DOHH2 (cell line): ENCODE results near the gene FAM98C.

Experiments
- H3F3A ChIP-seq: fragments of 200-600 bp; sonication (generic), shearing (Covaris generic); 2 replicates; pipeline ENCODE4 v1.6.0; 2016; ENCODE audit warnings: antibody characterized with exemption, mild to moderate bottlenecking; ENCODE audit not compliant: control insufficient read depth, insufficient read depth
- H3K27ac ChIP-seq: fragments of 200-600 bp; sonication (generic); 2 replicates; pipeline ENCODE4 v1.5.1; 2014; ENCODE audit warnings: low read depth, mild to moderate bottlenecking, low read length, moderate library complexity
- H3K27me3 ChIP-seq: fragments of 200-600 bp; sonication (generic); 2 replicates; pipeline ENCODE4 v1.6.1; 2014; ENCODE audit warnings: mild to moderate bottlenecking, low read length, mixed read lengths; ENCODE audit not compliant: control insufficient read depth
- H3K36me3 ChIP-seq: fragments of 200-600 bp; sonication (generic); 2 replicates; pipeline ENCODE4 v1.6.1; 2014; ENCODE audit warnings: mild to moderate bottlenecking, low read length, moderate library complexity, mixed read lengths; ENCODE audit not compliant: control insufficient read depth
- H3K4me1 ChIP-seq: fragments of 200-600 bp; sonication (generic); 2 replicates; pipeline ENCODE4 v1.6.1; 2014; ENCODE audit warnings: mild to moderate bottlenecking, low read length, mixed read lengths; ENCODE audit not compliant: control insufficient read depth
- H3K4me2 ChIP-seq: fragments of 200-600 bp; sonication (generic); 2 replicates; pipeline ENCODE4 v1.6.0; 2014; ENCODE audit warnings: mild to moderate bottlenecking, low read length, moderate library complexity
- H3K4me3 ChIP-seq: fragments of 200-600 bp; sonication (generic); 2 replicates; pipeline ENCODE4 v1.5.1; 2014; ENCODE audit warnings: mild to moderate bottlenecking, low read length, mixed read lengths
- H3K79me2 ChIP-seq: fragments of 200-600 bp; sonication (generic); 2 replicates; pipeline ENCODE4 v1.6.1; 2014; ENCODE audit warnings: mild to moderate bottlenecking, low read length, mixed read lengths; ENCODE audit not compliant: control insufficient read depth
- H3K9me2 ChIP-seq: fragments of 200-600 bp; sonication (generic); replicated peaks from 2 replicates; pipeline ENCODE4 v1.6.1; 2014; ENCODE audit warnings: mild to moderate bottlenecking, low read length, mixed read lengths; ENCODE audit not compliant: control insufficient read depth
- H3K9me3 ChIP-seq: fragments of 200-600 bp; sonication (generic); 2 replicates; pipeline ENCODE4 v1.6.1; 2014; ENCODE audit warnings: antibody characterized with exemption, low read length, mixed read lengths; ENCODE audit not compliant: control insufficient read depth, insufficient read depth
- H4K20me1 ChIP-seq: fragments of 200-600 bp; sonication (generic); 2 replicates; pipeline ENCODE4 v1.6.0; 2014; ENCODE audit warnings: low read depth, mild to moderate bottlenecking, antibody characterized with exemption, low read length, moderate library complexity; ENCODE audit not compliant: control insufficient read depth, insufficient read depth
- CTCF ChIP-seq: fragments of 200-600 bp; sonication (generic); IDR thresholded peaks from one replicate; pipeline ENCODE4 v1.5.1; 2014; ENCODE audit warnings: antibody characterized with exemption, mild to moderate bottlenecking, low read depth, low read length; ENCODE audit not compliant: poor library complexity, severe bottlenecking
- EZH2phosphoT487 ChIP-seq: fragments of 200-600 bp; sonication (generic); IDR thresholded peaks from 2 replicates; pipeline ENCODE4 v1.6.1; 2017; ENCODE audit warnings: borderline replicate concordance, mild to moderate bottlenecking, antibody characterized with exemption, low read length, moderate library complexity, mixed read lengths

Gene FAM98C

GRCh38 chr19:38395381-38396114 lies 7.3 kb upstream of the FAM98C start:
- TF ChIP-seq CTCF (no peak), EZH2phosphoT487 (no peak)
- Histone ChIP-seq H3K27ac (no peak overlapping the region), H3K9me2 (no peaks in the 10 kb centered on the region), H3K4me3 (no peak overlapping the region), H4K20me1 (no peaks in the 10 kb centered on the region), H3K9me3 (no peaks in the 10 kb centered on the region), H3K27me3 (peaks cover 47% of the 10 kb centered on the region), H3K4me1 (no peaks in the 10 kb centered on the region; the same call in 1 of the 2 replicates), H3K79me2 (no peaks in the 10 kb centered on the region), H3K4me2 (peak overlapping the region; percentile 18; the same call in 1 of the 2 replicates), H3F3A (no peaks in the 10 kb centered on the region), H3K36me3 (no peaks in the 10 kb centered on the region)

- H3K79me2 ChIP-seq, result peaks cover 2% of the 10 kb centered on the region; the same call in 1 of the 2 replicates
- no peaks in the 10 kb centered on the region for H3K9me3 ChIP-seq
- H3K36me3 ChIP-seq, result no peaks in the 10 kb centered on the region
- no peak for TF ChIP-seq CTCF
- no peak for TF ChIP-seq EZH2phosphoT487
- H3K9me2 ChIP-seq, result no peaks in the 10 kb centered on the region
- no peak overlapping the region for H3K4me2 ChIP-seq
- no peaks in the 10 kb centered on the region for H3F3A ChIP-seq
- peaks cover 22% of the 10 kb centered on the region for H3K27me3 ChIP-seq
- peaks cover 7% of the 10 kb centered on the region for H3K4me1 ChIP-seq
- no peak overlapping the region for H3K27ac ChIP-seq
- H3K4me3 ChIP-seq, result no peak overlapping the region
- H4K20me1 ChIP-seq, result no peaks in the 10 kb centered on the region
Observed at GRCh38 chr19:38399081-38399480, 3.8 kb upstream of the FAM98C start.

- Histone ChIP-seq H3F3A (no peaks in the 10 kb centered on the region), H4K20me1 (no peaks in the 10 kb centered on the region), H3K4me2 (no peak overlapping the region), H3K27ac (no peak overlapping the region), H3K36me3 (no peaks in the 10 kb centered on the region), H3K4me3 (no peak overlapping the region), H3K9me3 (no peaks in the 10 kb centered on the region), H3K27me3 (peaks cover 18% of the 10 kb centered on the region), H3K79me2 (peaks cover 4% of the 10 kb centered on the region; the same call in 1 of the 2 replicates), H3K4me1 (peaks cover 9% of the 10 kb centered on the region), H3K9me2 (no peaks in the 10 kb centered on the region)
- no peak for TF ChIP-seq CTCF
- TF ChIP-seq EZH2phosphoT487, result no peak
Observed at GRCh38 chr19:38399537-38399936, 3.4 kb upstream of the FAM98C start.
